ENCODE results near the gene BAHCC1.

DNA sequence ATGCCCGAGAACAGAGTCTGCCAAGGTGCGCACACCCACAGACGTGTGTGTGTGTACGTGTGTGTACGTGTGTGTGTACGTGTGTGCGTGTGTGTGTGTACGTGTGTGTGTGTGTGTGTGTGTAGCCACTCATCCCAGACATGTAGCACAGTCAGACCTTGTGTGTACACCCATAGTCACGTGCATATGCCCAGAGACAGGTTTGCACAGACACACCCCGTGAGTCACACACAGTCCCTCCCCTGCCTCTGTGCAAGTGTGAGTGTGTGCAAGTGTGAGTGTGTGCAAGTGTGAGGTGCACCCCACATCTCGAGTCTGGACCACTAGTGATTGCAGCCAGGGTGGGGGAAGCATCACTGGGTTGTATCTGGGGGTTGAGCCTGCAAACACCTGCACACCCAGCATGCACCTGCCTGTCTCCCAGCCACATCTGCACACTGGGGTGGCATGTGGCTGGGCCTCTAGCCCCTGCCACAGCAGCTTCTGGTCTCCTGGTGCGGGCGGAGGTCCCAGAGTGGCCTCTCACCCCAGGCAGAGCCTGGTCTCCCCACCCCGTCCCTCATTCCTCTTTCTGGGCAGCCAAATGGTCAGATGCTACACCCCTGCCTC is 23.6 kb downstream of the BAHCC1 start:
- TF ChIP-seq, protein P1, sequence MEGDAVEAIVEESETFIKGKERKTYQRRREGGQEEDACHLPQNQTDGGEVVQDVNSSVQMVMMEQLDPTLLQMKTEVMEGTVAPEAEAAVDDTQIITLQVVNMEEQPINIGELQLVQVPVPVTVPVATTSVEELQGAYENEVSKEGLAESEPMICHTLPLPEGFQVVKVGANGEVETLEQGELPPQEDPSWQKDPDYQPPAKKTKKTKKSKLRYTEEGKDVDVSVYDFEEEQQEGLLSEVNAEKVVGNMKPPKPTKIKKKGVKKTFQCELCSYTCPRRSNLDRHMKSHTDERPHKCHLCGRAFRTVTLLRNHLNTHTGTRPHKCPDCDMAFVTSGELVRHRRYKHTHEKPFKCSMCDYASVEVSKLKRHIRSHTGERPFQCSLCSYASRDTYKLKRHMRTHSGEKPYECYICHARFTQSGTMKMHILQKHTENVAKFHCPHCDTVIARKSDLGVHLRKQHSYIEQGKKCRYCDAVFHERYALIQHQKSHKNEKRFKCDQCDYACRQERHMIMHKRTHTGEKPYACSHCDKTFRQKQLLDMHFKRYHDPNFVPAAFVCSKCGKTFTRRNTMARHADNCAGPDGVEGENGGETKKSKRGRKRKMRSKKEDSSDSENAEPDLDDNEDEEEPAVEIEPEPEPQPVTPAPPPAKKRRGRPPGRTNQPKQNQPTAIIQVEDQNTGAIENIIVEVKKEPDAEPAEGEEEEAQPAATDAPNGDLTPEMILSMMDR (IDR thresholded peaks at IDR 0.05) = no peak
- TF ChIP-seq POLR2A (IDR thresholded peaks at IDR 0.05) = no peak
- no peak for TF ChIP-seq POLR2AphosphoS5 (IDR thresholded peaks at IDR 0.05)
